Skin epidermis (tissue), 12 donors: Measurements from ENCODE around the gene NTRK3.

Experiments
- H3K27ac ChIP-seq, 21 experiments: fragments of 200-600 bp; sonication (generic) in 11 of 21; one replicate each; pipeline ENCODE4 v1.5.0; 2020; ENCODE audit warnings: mild to moderate bottlenecking in 3 of 21, inconsistent platforms in 2 of 21, moderate library complexity in 2 of 21
- H3K4me3 ChIP-seq, 7 experiments: fragments of 200-600 bp; sonication (generic) in 2 of 7; one replicate each; pipeline ENCODE4 v1.5.0; 2020; ENCODE audit warnings: inconsistent platforms in 2 of 7, mild to moderate bottlenecking in 2 of 7, moderate library complexity in 1 of 7

NTRK3 gene

DNA sequence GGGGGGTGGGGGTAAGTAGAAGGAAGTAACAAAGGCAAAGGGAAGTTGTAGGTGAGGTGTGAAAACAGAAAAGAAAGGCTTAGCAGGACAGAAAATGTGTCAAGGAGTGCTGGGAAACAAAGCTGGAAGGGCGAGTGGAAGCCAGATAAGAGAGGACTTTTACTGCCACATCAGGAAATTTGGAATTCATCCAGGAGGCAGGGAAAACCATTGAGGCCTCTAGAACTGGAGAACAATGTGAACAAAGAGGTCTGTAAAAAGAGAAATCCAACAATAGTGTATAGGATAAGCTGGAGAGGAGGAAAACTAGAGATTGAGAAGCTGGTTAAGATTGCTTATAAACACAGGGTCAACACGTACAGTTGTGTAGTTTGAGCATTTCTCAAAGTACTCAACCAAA lies 116.6 kb downstream of the NTRK3 start:
- Histone ChIP-seq H3K27ac (no peak overlapping the region), H3K4me3 (no peak overlapping the region)

DNA sequence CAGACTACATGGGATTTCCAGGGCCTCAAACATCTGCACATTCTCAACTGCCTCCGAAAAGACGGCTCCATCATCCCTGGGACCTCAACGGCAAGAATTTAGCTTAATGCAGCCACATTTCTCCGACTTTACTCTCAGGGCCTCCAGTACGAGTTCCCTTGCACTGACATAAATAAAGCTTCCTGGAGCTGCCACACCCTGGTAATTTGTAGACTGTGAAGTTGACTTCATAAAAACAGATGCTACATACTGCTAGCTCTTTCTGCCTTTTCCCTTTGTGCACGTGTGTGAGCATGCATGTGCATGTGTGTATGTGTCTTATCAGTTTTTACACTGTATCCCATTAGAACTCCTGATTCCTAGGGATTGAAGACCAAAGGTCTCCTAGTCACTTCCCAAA lies 122.7 kb downstream of the NTRK3 start:
- no peak overlapping the region for H3K27ac ChIP-seq
- no peak overlapping the region for H3K4me3 ChIP-seq

DNA sequence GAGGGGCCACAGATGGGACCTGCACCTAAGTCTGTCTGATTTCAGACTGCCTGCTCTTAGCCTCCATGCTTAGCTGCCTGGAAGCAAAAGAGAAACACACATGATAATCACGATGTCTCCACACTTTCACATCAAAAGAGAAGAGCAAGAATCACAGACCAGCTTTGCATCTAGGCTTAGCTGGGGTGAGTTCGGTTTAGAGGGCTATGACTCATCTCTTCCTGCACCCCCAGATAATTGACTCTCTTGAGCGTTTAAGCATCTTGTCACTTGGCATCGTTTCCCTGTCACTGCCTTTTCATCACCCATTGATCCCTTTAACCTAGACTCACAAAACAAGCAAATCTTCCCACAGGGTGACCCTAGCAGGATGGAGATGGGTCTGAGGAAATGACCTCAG lies 124.0 kb downstream of the NTRK3 start:
- no peak overlapping the region for H3K4me3 ChIP-seq
- H3K27ac ChIP-seq, result no peak overlapping the region

- Histone ChIP-seq H3K27ac (no peak overlapping the region), H3K4me3 (no peak overlapping the region)
Measured at GRCh38 chr15:88131937-88132336, 124.6 kb downstream of the NTRK3 start.

- Histone ChIP-seq H3K27ac (peak overlapping the region in 4 of 21 experiments; percentile 17 to 44 (median 42)), H3K4me3 (no peak overlapping the region)
Measured at GRCh38 chr15:88127432-88127790, 129.1 kb downstream of the NTRK3 start.

GRCh38 chr15:88126695-88127431 lies 129.7 kb downstream of the NTRK3 start:
- Histone ChIP-seq H3K27ac (peak overlapping the region in 4 of 21 experiments; percentile 17 to 44 (median 36)), H3K4me3 (no peak overlapping the region)

- Histone ChIP-seq H3K27ac (no peak overlapping the region), H3K4me3 (no peak overlapping the region)
Measured at GRCh38 chr15:88125576-88125975, 131.0 kb downstream of the NTRK3 start.

- Histone ChIP-seq H3K4me3 (no peak overlapping the region), H3K27ac (no peak overlapping the region)
Measured at GRCh38 chr15:88124199-88124598, 132.3 kb downstream of the NTRK3 start.

DNA sequence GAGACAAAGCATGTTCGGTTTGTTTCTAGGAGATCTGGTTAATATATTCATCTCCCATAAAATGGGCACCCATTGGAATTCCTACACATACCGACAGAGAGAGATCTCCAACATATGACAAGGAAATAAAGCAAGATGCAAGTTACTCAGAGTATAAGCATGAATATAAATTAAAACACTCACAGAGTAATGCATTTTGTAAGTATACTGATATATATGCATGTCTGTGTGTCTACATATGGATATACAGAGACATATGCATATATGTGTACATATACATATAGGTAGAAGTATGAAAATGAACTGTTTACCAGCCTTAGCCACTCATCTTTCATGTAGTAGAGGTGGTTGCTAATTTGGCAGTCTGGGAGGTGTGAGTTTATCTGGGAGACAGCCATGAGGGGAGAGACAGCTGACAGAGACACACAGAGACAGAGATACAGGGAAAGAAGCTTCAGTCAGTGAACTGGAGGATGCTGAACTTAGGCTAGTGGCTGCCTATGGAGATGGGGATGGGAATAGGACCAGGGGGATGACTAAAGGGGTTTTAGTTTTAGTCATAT lies 134.5 kb downstream of the NTRK3 start:
- Histone ChIP-seq H3K4me3 (no peak overlapping the region), H3K27ac (no peak overlapping the region)

DNA sequence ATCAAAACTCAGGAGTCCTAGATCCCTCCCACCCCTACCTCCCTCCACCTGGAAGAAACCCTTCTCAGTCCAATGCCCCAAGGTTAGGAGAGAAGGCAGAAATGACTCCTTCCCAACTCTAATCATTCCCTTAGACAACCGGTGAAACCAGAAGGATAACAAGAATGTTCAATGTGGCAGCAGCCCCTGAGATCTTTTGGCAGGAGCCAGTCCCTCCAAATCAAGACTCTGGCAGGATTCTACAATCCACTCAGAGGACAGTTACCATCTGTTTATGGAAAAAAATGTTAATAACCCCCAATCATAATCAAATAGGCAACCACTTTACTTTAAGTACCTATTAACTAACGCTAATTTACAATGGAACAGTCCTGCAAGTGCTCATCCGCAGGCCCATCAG lies 136.5 kb downstream of the NTRK3 start:
- H3K27ac ChIP-seq, result no peak overlapping the region

GRCh38 chr15:88118741-88119140 lies 137.8 kb downstream of the NTRK3 start:
- no peak overlapping the region for H3K27ac ChIP-seq
- no peak overlapping the region for H3K4me3 ChIP-seq

More for the DNA sequence above, 136.5 kb downstream of the NTRK3 start:
- H3K4me3 ChIP-seq, result no peak overlapping the region

DNA sequence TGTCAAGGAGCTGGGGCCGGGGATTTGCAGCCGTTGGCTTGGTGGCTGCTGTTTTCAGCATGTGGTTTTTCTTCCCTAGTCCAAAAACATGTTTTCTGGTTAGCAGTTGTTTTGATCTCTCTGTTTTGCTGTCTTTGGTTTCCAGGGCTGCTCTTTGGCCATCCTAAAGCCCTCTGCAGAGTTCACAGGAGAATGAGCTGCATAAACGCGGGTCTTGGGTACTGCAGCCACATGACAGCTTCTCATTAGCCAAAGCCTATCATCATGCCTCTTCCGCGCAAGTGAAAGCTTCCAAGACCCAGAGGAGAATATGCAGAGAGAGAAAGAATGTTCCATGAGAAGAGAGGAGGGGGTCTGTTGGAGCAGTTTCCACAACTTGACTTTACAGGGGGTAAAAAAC lies 138.5 kb downstream of the NTRK3 start:
- Histone ChIP-seq H3K4me3 (no peak overlapping the region), H3K27ac (no peak overlapping the region)

DNA sequence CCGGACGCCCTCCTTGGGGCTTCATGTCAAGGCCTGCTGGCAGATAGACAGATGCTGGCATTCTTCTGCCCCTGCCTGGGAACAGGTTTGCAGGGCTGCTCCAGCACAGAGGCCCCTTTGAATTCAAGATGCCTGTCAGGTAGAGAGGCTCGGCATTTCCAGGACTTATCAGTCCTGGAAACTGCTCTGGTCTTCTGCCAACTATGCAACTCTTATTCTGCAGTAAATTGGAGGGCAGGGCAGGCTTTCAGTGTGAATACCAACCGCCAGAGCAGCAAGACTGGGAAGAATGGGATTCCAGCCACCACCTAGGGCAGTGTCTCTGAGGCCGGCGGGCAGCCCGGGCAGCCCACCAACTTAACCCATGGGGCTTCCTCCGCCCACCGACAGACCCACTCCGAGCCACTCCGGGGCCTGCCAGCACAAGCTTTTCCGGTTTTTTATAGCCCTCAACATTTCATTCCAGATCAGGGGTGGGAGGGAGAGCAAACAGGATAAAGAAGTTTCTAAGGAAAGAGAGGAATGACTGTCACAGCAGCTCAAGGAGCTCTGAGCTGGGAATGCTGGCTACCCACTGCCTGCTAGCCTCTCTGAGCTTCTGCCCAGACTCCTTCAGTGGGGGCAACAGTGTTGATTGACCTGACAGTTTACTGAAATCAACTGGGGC lies 140.9 kb downstream of the NTRK3 start:
- no peak overlapping the region for H3K4me3 ChIP-seq
- peak overlapping the region in 2 of 21 experiments; percentile 47 to 68 for H3K27ac ChIP-seq

GRCh38 chr15:88113613-88114308 lies 142.8 kb downstream of the NTRK3 start:
- no peak overlapping the region for H3K4me3 ChIP-seq
- H3K27ac ChIP-seq, result no peak overlapping the region

- Histone ChIP-seq H3K27ac (no peak overlapping the region), H3K4me3 (no peak overlapping the region)
Measured at GRCh38 chr15:88108991-88109390, 147.5 kb downstream of the NTRK3 start.

- Histone ChIP-seq H3K4me3 (no peak overlapping the region), H3K27ac (no peak overlapping the region)
Measured at GRCh38 chr15:88108477-88108876, 148.1 kb downstream of the NTRK3 start.

GRCh38 chr15:88106074-88106473 lies 150.5 kb downstream of the NTRK3 start:
- H3K4me3 ChIP-seq, result no peak overlapping the region
- no peak overlapping the region for H3K27ac ChIP-seq

DNA sequence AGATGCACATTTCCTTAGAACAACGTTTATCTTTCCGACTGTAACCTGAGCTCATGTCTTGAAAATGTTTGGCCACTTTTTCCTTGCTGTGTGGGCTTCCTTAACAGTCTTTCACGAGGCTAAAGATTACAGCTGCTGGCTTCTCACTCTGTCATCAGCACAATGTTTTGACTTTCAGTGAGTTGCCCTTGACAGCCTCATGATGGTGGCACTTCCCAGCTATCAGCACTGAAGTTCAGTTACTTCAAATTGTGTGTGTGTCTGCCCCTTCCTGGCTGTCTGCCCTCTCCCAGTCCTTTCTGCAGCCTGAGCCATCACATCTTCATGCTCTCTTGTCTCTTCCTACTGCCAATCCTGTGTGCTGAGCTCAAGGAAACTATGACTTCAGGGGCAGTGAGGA lies 152.2 kb downstream of the NTRK3 start:
- no peak overlapping the region for H3K27ac ChIP-seq
- no peak overlapping the region for H3K4me3 ChIP-seq

- no peak overlapping the region for H3K27ac ChIP-seq
- H3K4me3 ChIP-seq, result no peak overlapping the region
Measured at GRCh38 chr15:88100181-88100580, 156.4 kb downstream of the NTRK3 start.

- H3K27ac ChIP-seq, result no peak overlapping the region
- H3K4me3 ChIP-seq, result no peak overlapping the region
Measured at GRCh38 chr15:88098361-88098760, 158.2 kb downstream of the NTRK3 start.
